H1 (cell line): ENCODE measurements around the gene NKAIN4. TPM values are rescaled to one million over a fixed set of nuclear protein-coding genes. Genes with fewer than 3 reads are reported as not detected.

Experiments
- CTCF ChIA-PET: fragments of 300-600 bp; sonication (Branson Sonifier 250); formaldehyde crosslinking; loops from one replicate; lab custom pipeline; 2021; ENCODE audit not compliant: partially characterized antibody; lab: Charles Lee
- POLR2A ChIA-PET: fragments of 300-600 bp; sonication (Branson Sonifier 250); formaldehyde crosslinking; loops from one replicate; lab custom pipeline; 2021; ENCODE audit warnings: inconsistent platforms; ENCODE audit not compliant: partially characterized antibody; lab: Charles Lee
- DNase-seq, 2 experiments: peaks; one replicate each; pipeline versions ENCODE4 v3.0.0 to v3.0.0-alpha.2; 2010 to 2022; ENCODE audit warnings: low spot score in 2 of 2, low read depth in 1 of 2, mixed read lengths in 1 of 2
- FAIRE-seq: peaks from 2 replicates; lab custom pipeline; 2011; peaks lifted over from hg19 to GRCh38; lab: Jason Lieb, UNC
- H2AFZ ChIP-seq: 2 replicates; pipeline ENCODE4 v1.8.1; 2012; ENCODE audit warnings: low read length, inconsistent platforms
- H2AK5ac ChIP-seq: 2 replicates; pipeline ENCODE4 v1.6.1; 2013; ENCODE audit warnings: low read depth, low read length
- H2BK120ac ChIP-seq: replicated peaks from 2 replicates; pipeline ENCODE3; 2013; ENCODE audit warnings: low read depth, low read length, inconsistent platforms
- H2BK12ac ChIP-seq: 2 replicates; pipeline ENCODE4 v1.6.1; 2013; ENCODE audit warnings: low read depth, low read length
- H2BK15ac ChIP-seq: 2 replicates; pipeline ENCODE4 v1.6.1; 2013; ENCODE audit warnings: low read length
- H2BK20ac ChIP-seq: 2 replicates; pipeline ENCODE4 v1.6.1; 2013; ENCODE audit warnings: low read length
- H2BK5ac ChIP-seq: 2 replicates; pipeline ENCODE4 v1.6.1; 2013; ENCODE audit warnings: low read depth, low read length
- H3K14ac ChIP-seq: 2 replicates; pipeline ENCODE4 v1.6.1; 2013; ENCODE audit warnings: inconsistent platforms; ENCODE audit not compliant: insufficient read length
- H3K18ac ChIP-seq: 2 replicates; pipeline ENCODE4 v1.6.1; 2013; ENCODE audit warnings: low read length; ENCODE audit errors: extremely low read depth
- H3K23ac ChIP-seq: 2 replicates; pipeline ENCODE4 v1.6.1; 2013; ENCODE audit warnings: inconsistent platforms; ENCODE audit not compliant: insufficient read length
- H3K23me2 ChIP-seq: 2 replicates; pipeline ENCODE4 v1.6.1; 2013; ENCODE audit warnings: low read depth, low read length
- H3K27ac ChIP-seq: 2 replicates; pipeline ENCODE4 v1.6.1; 2011; ENCODE audit warnings: low read depth, low read length, inconsistent platforms
- H3K27me3 ChIP-seq, 4 experiments: replicated peaks in 1 of 4; 1 replicate in 1 of 4; 2 replicates in 3 of 4; pipeline versions ENCODE4 v1.6.1 to v1.8.1; 2011 to 2013; ENCODE audit warnings: low read length in 3 of 4, mild to moderate bottlenecking in 3 of 4, inconsistent platforms in 2 of 4, mixed read lengths in 2 of 4, moderate library complexity in 1 of 4; ENCODE audit not compliant: control insufficient read depth in 3 of 4, insufficient read depth in 3 of 4; ENCODE audit errors: extremely low read depth in 1 of 4
- H3K36me3 ChIP-seq, 4 experiments: 2 replicates each; pipeline versions ENCODE4 v1.6.1 to v1.8.1; 2011 to 2013; ENCODE audit warnings: mild to moderate bottlenecking in 4 of 4, low read length in 3 of 4, moderate library complexity in 2 of 4, control low read depth in 1 of 4, inconsistent platforms in 1 of 4; ENCODE audit not compliant: insufficient read depth in 4 of 4, control insufficient read depth in 2 of 4
- H3K4ac ChIP-seq: replicated peaks from 2 replicates; pipeline ENCODE3; 2013; ENCODE audit warnings: low read length, low read depth, mixed read lengths, inconsistent platforms; ENCODE audit not compliant: insufficient read length
- H3K4me1 ChIP-seq, 4 experiments: replicated peaks in 1 of 4; 1 replicate in 1 of 4; 2 replicates in 3 of 4; pipeline versions ENCODE4 v1.6.1 to v1.8.1; 2011 to 2013; ENCODE audit warnings: low read length in 3 of 4, inconsistent platforms in 2 of 4, mixed read lengths in 1 of 4; ENCODE audit not compliant: insufficient read depth in 4 of 4, control insufficient read depth in 3 of 4
- H3K4me2 ChIP-seq, 2 experiments: 2 replicates each; pipeline versions ENCODE4 v1.6.1 to v1.8.1; 2011 to 2013; ENCODE audit warnings: low read depth in 2 of 2, low read length in 2 of 2, control low read depth in 1 of 2, inconsistent platforms in 1 of 2, mild to moderate bottlenecking in 1 of 2; ENCODE audit not compliant: insufficient read depth in 1 of 2
- H3K4me3 ChIP-seq, 4 experiments: fragments of 200-600, 300-600 bp in 1 of 4; sonication (generic), shearing (Covaris generic), sonication (Bioruptor Twin) in 1 of 4; 2 replicates each; pipeline versions ENCODE4 v1.5.1 to v1.8.1; 2011 to 2016; ENCODE audit warnings: low read length in 4 of 4, low read depth in 3 of 4, control low read depth in 2 of 4, inconsistent platforms in 2 of 4, mild to moderate bottlenecking in 2 of 4, mixed read lengths in 1 of 4, moderate library complexity in 1 of 4; ENCODE audit not compliant: insufficient read depth in 2 of 4; ENCODE audit errors: extremely low read depth in 1 of 4
- H3K56ac ChIP-seq: replicated peaks from 2 replicates; pipeline ENCODE3; 2013; ENCODE audit warnings: low read depth, mild to moderate bottlenecking, mixed read lengths, low read length, inconsistent platforms; ENCODE audit not compliant: insufficient read length
- H3K79me1 ChIP-seq: 2 replicates; pipeline ENCODE4 v1.6.1; 2013; ENCODE audit warnings: low read depth, low read length, control low read depth
- H3K79me2 ChIP-seq, 2 experiments: 2 replicates each; pipeline versions ENCODE4 v1.6.1 to v1.8.1; 2012 to 2013; ENCODE audit warnings: low read length in 2 of 2, mild to moderate bottlenecking in 2 of 2, inconsistent platforms in 1 of 2; ENCODE audit not compliant: insufficient read depth in 2 of 2, control insufficient read depth in 1 of 2
- H3K9ac ChIP-seq, 4 experiments: replicated peaks in 1 of 4; 1 replicate in 1 of 4; 2 replicates in 3 of 4; pipeline versions ENCODE4 v1.6.1 to v1.8.1; 2011 to 2013; ENCODE audit warnings: low read depth in 3 of 4, low read length in 3 of 4, control low read depth in 2 of 4, mild to moderate bottlenecking in 2 of 4, moderate library complexity in 2 of 4, inconsistent platforms in 1 of 4; ENCODE audit errors: extremely low read depth in 1 of 4
- H3K9me3 ChIP-seq, 2 experiments: 2 replicates each; pipeline versions ENCODE4 v1.6.1 to v1.8.1; 2012 to 2013; ENCODE audit warnings: mild to moderate bottlenecking in 2 of 2, moderate library complexity in 2 of 2, control low read depth in 1 of 2, inconsistent platforms in 1 of 2, low read depth in 1 of 2, low read length in 1 of 2, mixed read lengths in 1 of 2; ENCODE audit not compliant: insufficient read depth in 2 of 2
- H4K20me1 ChIP-seq, 2 experiments: replicated peaks in 1 of 2; 2 replicates each; pipeline versions ENCODE3 to v1.8.1; 2011 to 2013; ENCODE audit warnings: inconsistent platforms in 2 of 2, low read length in 2 of 2, mild to moderate bottlenecking in 1 of 2; ENCODE audit not compliant: insufficient read depth in 2 of 2, control insufficient read depth in 1 of 2
- H4K5ac ChIP-seq: 2 replicates; pipeline ENCODE4 v1.6.1; 2013; ENCODE audit warnings: low read length, low read depth, mixed read lengths, inconsistent platforms; ENCODE audit not compliant: insufficient read length
- H4K8ac ChIP-seq: 2 replicates; pipeline ENCODE4 v1.8.0; 2013; ENCODE audit warnings: mild to moderate bottlenecking, moderate library complexity, low read length, inconsistent platforms; ENCODE audit not compliant: insufficient read depth; ENCODE audit errors: extremely low read depth
- H4K91ac ChIP-seq: replicated peaks from 2 replicates; pipeline ENCODE3; 2013; ENCODE audit warnings: low read length, mixed read lengths, inconsistent platforms; ENCODE audit not compliant: insufficient read length
- ASH2L ChIP-seq: fragments of 200-600, 300-600 bp; sonication (generic); IDR thresholded peaks from one replicate; pipeline ENCODE4 v1.7.1; 2017; ENCODE audit warnings: low read length
- BRCA1 ChIP-seq: IDR thresholded peaks from 2 replicates; pipeline ENCODE4 v1.6.1; 2012; ENCODE audit warnings: low read depth, low read length, improper control_type of control experiment
- CEBPB ChIP-seq: IDR thresholded peaks from 2 replicates; pipeline ENCODE4 v1.6.1; 2012; ENCODE audit warnings: low read depth, low read length
- CREB1 ChIP-seq: IDR thresholded peaks from 2 replicates; pipeline ENCODE4 v1.6.1; 2012; ENCODE audit warnings: inconsistent platforms
- CTBP2 ChIP-seq: IDR thresholded peaks from 2 replicates; pipeline ENCODE4 v1.7.0; 2011; ENCODE audit warnings: borderline replicate concordance, mild to moderate bottlenecking, moderate library complexity, mixed read lengths, low read length; ENCODE audit not compliant: insufficient read depth, insufficient read length
- GTF2F1 ChIP-seq: IDR thresholded peaks from 2 replicates; pipeline ENCODE4 v1.6.1; 2012; ENCODE audit warnings: low read depth, low read length, improper control_type of control experiment, borderline replicate concordance
- NANOG ChIP-seq: IDR thresholded peaks from 2 replicates; pipeline ENCODE4 v1.6.1; 2011; ENCODE audit warnings: low read length, low read depth, mild to moderate bottlenecking, inconsistent platforms; ENCODE audit not compliant: insufficient read depth, poor library complexity, severe bottlenecking
- RBBP5 ChIP-seq: IDR thresholded peaks from 2 replicates; pipeline ENCODE4 v1.7.1; 2012; ENCODE audit warnings: low read depth, mild to moderate bottlenecking, inconsistent platforms, low read length, moderate library complexity, borderline replicate concordance
- SAP30 ChIP-seq: fragments of 300-600 bp; sonication (generic); IDR thresholded peaks from 2 replicates; pipeline ENCODE4 v1.7.1; 2012; ENCODE audit warnings: low read length, moderate library complexity, mild to moderate bottlenecking, inconsistent platforms; ENCODE audit not compliant: insufficient read depth, insufficient replicate concordance
- SIRT6 ChIP-seq: IDR thresholded peaks from one replicate; pipeline ENCODE4 v1.7.1; 2012; ENCODE audit warnings: low read length, inconsistent platforms
- SRF ChIP-seq: IDR thresholded peaks from 2 replicates; pipeline ENCODE4 v1.6.1; 2011; ENCODE audit warnings: mild to moderate bottlenecking, low read depth, low read length, moderate library complexity
- WGBS, 2 experiments: shearing (Covaris generic) in 1 of 2; methylation state at CpG; one replicate each; pipeline versions ENCODE4 v1.1.6 to v1.1.7; 2013 to 2015; ENCODE audit warnings: low lambda C conversion rate in 2 of 2, mixed read lengths in 2 of 2, inconsistent platforms in 1 of 2, low coverage in 1 of 2, missing lambda C conversion rate in 1 of 2; ENCODE audit not compliant: insufficient replicate concordance in 2 of 2, insufficient coverage in 1 of 2, insufficient read length in 1 of 2; ENCODE audit errors: extremely low coverage in 1 of 2, missing lambda C conversion rate in 1 of 2; 5-methylcytosine and 5-hydroxymethylcytosine counted together
- polyA plus RNA-seq, 7 experiments: library from polyadenylated mRNA; depleted of rRNA in 3 of 7; stranded (reverse) in 5 of 7; unstranded in 2 of 7; fragments of >200 nt in 5 of 7; fragments of 200-250 nt in 2 of 7; gene quantifications; 1 replicate in 5 of 7; 2 replicates in 1 of 7; 4 replicates in 1 of 7; pipeline versions ENCODE4 v1.2.1 to v1.2.3, GENCODE V29; 2011 to 2013; ENCODE audit warnings: missing spikeins in 2 of 7, mixed read lengths in 2 of 7
- total RNA-seq: library from RNA; stranded (reverse); fragmentation: NEBNext Ultra II Directional; extraction: Animal tissue kit (Norgen Biotek cat#: 25700); gene quantifications from 2 replicates; pipeline ENCODE4 v1.2.1, GENCODE V29; 2021
- TF ChIP-seq, protein P1 (sequence below): IDR thresholded peaks from 2 replicates; pipeline ENCODE4 v1.6.1; 2012; ENCODE audit warnings: inconsistent platforms
- TF ChIP-seq, protein P2 (sequence below): IDR thresholded peaks from 2 replicates; pipeline ENCODE4 v1.6.1; 2011; ENCODE audit warnings: low read length, improper control_type of control experiment

NKAIN4 gene
- total and polyA plus RNA-seq, 2 of the 8 experiments (the other 6 are each of a cell fraction or from before 2014, with no cell fraction given) = 6.9 to 17.0 TPM

DNA sequence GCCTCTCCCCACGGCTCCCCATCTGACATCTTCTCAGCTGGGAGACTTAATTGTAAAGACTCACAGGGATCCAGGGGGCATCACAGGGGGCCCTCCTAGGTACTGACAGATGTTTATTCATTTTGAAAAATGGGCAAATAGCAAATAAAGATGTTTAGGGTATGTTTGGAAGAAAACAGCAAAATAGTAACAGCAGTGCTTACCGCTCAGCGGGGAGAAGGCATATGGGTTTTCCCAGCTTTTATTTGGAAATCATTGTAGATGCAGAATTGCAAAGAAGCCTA, 21.3 kb downstream of the NKAIN4 start:
- CTCF ChIA-PET = interaction anchor here (0.6 to 10.9 kb wide), 14 partner anchors 9 to 160 kb away, joined by 3 to 199 read pairs (median 10); partner anchors contain the start of genes COL20A1 and NKAIN4
- H3K23me2 ChIP-seq = no peaks in the 10 kb centered on the region
- H3K18ac ChIP-seq = no peak overlapping the region
- no peak overlapping the region for H2BK15ac ChIP-seq
- no peak overlapping the region for H4K8ac ChIP-seq
- no peak overlapping the region for H3K4ac ChIP-seq
- H3K9ac ChIP-seq = no peak overlapping the region
- no peak overlapping the region for H4K5ac ChIP-seq
- H3K36me3 ChIP-seq = no peaks in the 10 kb centered on the region
- POLR2A ChIA-PET = interaction anchor here (0.7 to 4.9 kb wide), 3 partner anchors 13 to 36 kb away, joined by 3 to 21 read pairs (median 3); partner anchors contain the start of gene NKAIN4
- no peak overlapping the region for H3K4me2 ChIP-seq
- H3K14ac ChIP-seq = no peak overlapping the region
- no peak overlapping the region for H4K91ac ChIP-seq
- DNase-seq (no peak), FAIRE-seq (no peak)
- no peaks in the 10 kb centered on the region for H3K79me1 ChIP-seq
- H2AK5ac ChIP-seq = no peak overlapping the region
- H3K23ac ChIP-seq = no peak overlapping the region
- H2BK12ac ChIP-seq = no peak overlapping the region
- H2BK120ac ChIP-seq = no peak overlapping the region
- no peak overlapping the region for H2BK5ac ChIP-seq
- H3K56ac ChIP-seq = no peak overlapping the region
- no peaks in the 10 kb centered on the region for H4K20me1 ChIP-seq
- H3K4me3 ChIP-seq = no peak overlapping the region
- H3K79me2 ChIP-seq = no peaks in the 10 kb centered on the region
- peaks cover 14 to 44% (median 24%) of the 10 kb centered on the region in 4 experiments for H3K4me1 ChIP-seq
- H2AFZ ChIP-seq = no peak overlapping the region
- H3K27me3 ChIP-seq = peaks cover 0 to 3% (median 1%) of the 10 kb centered on the region in 4 experiments; a peak in 1 of 7 replicates
- no peak overlapping the region for H3K27ac ChIP-seq
- no peaks in the 10 kb centered on the region for H3K9me3 ChIP-seq
- WGBS, 2 experiments = 58% methylated on average over 3 of the region's 3 CpGs; no CpG with 5 or more reads in 1 of the 2 experiments
- no peak overlapping the region for H2BK20ac ChIP-seq
- no peak for TF ChIP-seq GTF2F1
- no peak for TF ChIP-seq CEBPB
- no peak for TF ChIP-seq SAP30
- TF ChIP-seq, protein P1, sequence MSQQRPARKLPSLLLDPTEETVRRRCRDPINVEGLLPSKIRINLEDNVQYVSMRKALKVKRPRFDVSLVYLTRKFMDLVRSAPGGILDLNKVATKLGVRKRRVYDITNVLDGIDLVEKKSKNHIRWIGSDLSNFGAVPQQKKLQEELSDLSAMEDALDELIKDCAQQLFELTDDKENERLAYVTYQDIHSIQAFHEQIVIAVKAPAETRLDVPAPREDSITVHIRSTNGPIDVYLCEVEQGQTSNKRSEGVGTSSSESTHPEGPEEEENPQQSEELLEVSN = no peak
- TF ChIP-seq, protein P2, sequence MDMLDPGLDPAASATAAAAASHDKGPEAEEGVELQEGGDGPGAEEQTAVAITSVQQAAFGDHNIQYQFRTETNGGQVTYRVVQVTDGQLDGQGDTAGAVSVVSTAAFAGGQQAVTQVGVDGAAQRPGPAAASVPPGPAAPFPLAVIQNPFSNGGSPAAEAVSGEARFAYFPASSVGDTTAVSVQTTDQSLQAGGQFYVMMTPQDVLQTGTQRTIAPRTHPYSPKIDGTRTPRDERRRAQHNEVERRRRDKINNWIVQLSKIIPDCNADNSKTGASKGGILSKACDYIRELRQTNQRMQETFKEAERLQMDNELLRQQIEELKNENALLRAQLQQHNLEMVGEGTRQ = no peak
- no peak for TF ChIP-seq ASH2L
- no peak for TF ChIP-seq SRF
- TF ChIP-seq CTBP2 = no peak
- no peak for TF ChIP-seq CREB1
- no peak for TF ChIP-seq RBBP5
- TF ChIP-seq BRCA1 = no peak
- TF ChIP-seq NANOG = no peak
- TF ChIP-seq SIRT6 = no peak
